Measurements from ENCODE around the gene REV1. TPM values are rescaled to one million over a fixed set of nuclear protein-coding genes. Genes with fewer than 3 reads are reported as not detected.
A peak's percentile ranks its signal among the peaks of the same experiment; 100 is the strongest.

REV1 gene
- total and polyA plus RNA-seq, 2 of the 13 experiments (the other 11 are each of a cell fraction or from before 2014, with no cell fraction given): 49.1 to 71.8 TPM

GRCh38 chr2:99489063-99489760 lies 605 bp downstream of the REV1 start (continued):
- TF ChIP-seq ZNF274 (CRISPR knock-in tag; IDR thresholded peaks at IDR 0.05) (peak; percentile 71; the same call in 1 of the 2 replicates), ZNF747 (CRISPR knock-in tag; IDR thresholded peaks at IDR 0.05; ENCODE audit: borderline replicate concordance) (0 out of 2 replicates have a peak, but pooled peaks have one; percentile 37), AHR (CRISPR knock-in tag; IDR thresholded peaks at IDR 0.05) (no peak; the same call in 1 of the 2 replicates), ADNP (CRISPR knock-in tag; IDR thresholded peaks at IDR 0.05) (no peak), ZNF10 (CRISPR knock-in tag; IDR thresholded peaks at IDR 0.05; ENCODE audit: borderline replicate concordance, low read depth) (no peak), HOXA3 (CRISPR knock-in tag; IDR thresholded peaks at IDR 0.05) (0 out of 2 replicates have a peak, but pooled peaks have one; percentile 39), ZNF562 (CRISPR knock-in tag; IDR thresholded peaks at IDR 0.05; ENCODE audit: borderline replicate concordance) (no peak), ONECUT2 (CRISPR knock-in tag; IDR thresholded peaks at IDR 0.05) (no peak), ZMAT5 (CRISPR knock-in tag; IDR thresholded peaks at IDR 0.05; ENCODE audit: borderline replicate concordance, low read depth) (no peak), ZNF138 (CRISPR knock-in tag; IDR thresholded peaks at IDR 0.05; ENCODE audit: low read depth) (no peak), KAT8 (CRISPR knock-in tag; IDR thresholded peaks at IDR 0.05) (no peak), FOXO1 (CRISPR knock-in tag; IDR thresholded peaks at IDR 0.05) (peak; percentile 33; the same call in 1 of the 2 replicates), ZNF589 (CRISPR knock-in tag; conservative IDR thresholded peaks at IDR 0.05) (peak; percentile 79), ZNF335 (CRISPR knock-in tag; IDR thresholded peaks at IDR 0.05) (no peak), BORCS8-MEF2B (CRISPR knock-in tag; IDR thresholded peaks at IDR 0.05) (peak; percentile 50; the same call in 1 of the 2 replicates), RORA (CRISPR knock-in tag; IDR thresholded peaks at IDR 0.05) (no peak), MATR3 (CRISPR knock-in tag; IDR thresholded peaks at IDR 0.05) (no peak), ZBTB40 (IDR thresholded peaks at IDR 0.05) (no peak), ZBTB40 (CRISPR knock-in tag; IDR thresholded peaks at IDR 0.05) (no peak), ZNF740 (CRISPR knock-in tag; IDR thresholded peaks at IDR 0.05) (no peak), AGO1 (IDR thresholded peaks at IDR 0.05; ENCODE audit: low read depth, low read length, poor library complexity, severe bottlenecking) (peak; percentile 11), SP140L (CRISPR knock-in tag; IDR thresholded peaks at IDR 0.05; ENCODE audit: borderline replicate concordance) (no peak)
